Stimulated activated CD4-positive, alpha-beta T cell treated with anti-CD3 and anti-CD28 coated beads, TNF-alpha, amount 100 ng/mL, for 48 hours (primary cell): ENCODE results near the gene IDUA.
"Not testable (repeated sequence)": the region's sequence is repeated elsewhere in the genome, so short reads cannot be mapped to it uniquely, and the experiment has no call there.

Experiments
- DNase-seq, 3 donors: peaks; one replicate each; pipeline ENCODE4 v3.0.0-alpha.2; 2020; ENCODE audit warnings: low read depth in 3 of 3

The IDUA gene

GRCh38 chr4:987624-988513, 1.0 kb downstream of the IDUA start:
- no peak for DNase-seq

- no peak for DNase-seq
These were observed 2.2 kb downstream of the IDUA start for GRCh38 chr4:988726-989721.

GRCh38 chr4:989722-990471, 3.1 kb downstream of the IDUA start:
- DNase-seq, result no peak

- no peak for DNase-seq
These were observed 4.0 kb downstream of the IDUA start for GRCh38 chr4:990746-991367.

GRCh38 chr4:991451-992296, 4.8 kb downstream of the IDUA start:
- no peak for DNase-seq

GRCh38 chr4:992297-993110, 5.7 kb downstream of the IDUA start:
- DNase-seq, result no peak

GRCh38 chr4:993111-994029, 6.5 kb downstream of the IDUA start, which contains the start of gene SLC26A1:
Gene SLC26A1, minus strand, starts transcription at chr4:993404. Its CDS starts 1,701 bp downstream, at chr4:991703.
- DNase-seq, result no peak

- no peak for DNase-seq
These were observed 8.6 kb downstream of the IDUA start for GRCh38 chr4:995311-996026.

GRCh38 chr4:996030-996996, 9.5 kb downstream of the IDUA start:
- DNase-seq, result no peak

- DNase-seq, result no peak
These were observed 10.1 kb downstream of the IDUA start for GRCh38 chr4:996997-997374.

- DNase-seq, result no peak
These were observed 10.7 kb downstream of the IDUA start for GRCh38 chr4:997375-998071.

- DNase-seq, result no peak
These were observed 11.3 kb downstream of the IDUA start for GRCh38 chr4:998096-998691.

- DNase-seq, result not testable (repeated sequence)
These were observed 12.5 kb downstream of the IDUA start for GRCh38 chr4:999240-999863.

- DNase-seq, result no peak
These were observed 13.1 kb downstream of the IDUA start for GRCh38 chr4:999882-1000425.
